Astrocyte of the cerebellum (primary cell): ENCODE results near the gene PXMP2.

Source experiments
- DNase-seq: peaks from one replicate; pipeline ENCODE4 v3.0.0-alpha.2; 2011; ENCODE audit warnings: low read depth
- H3K4me3 ChIP-seq: 2 replicates; pipeline ENCODE4 v1.5.1; 2011; ENCODE audit warnings: mild to moderate bottlenecking, low read depth, low read length, moderate library complexity
- in situ Hi-C: cut with HindIII; loops from 2 replicates; pipeline ENCODE4 v1.10.0; 2017; ENCODE audit warnings: low sequenced_read_pairs
- TF ChIP-seq, protein P1 (sequence below): IDR thresholded peaks from 2 replicates; pipeline ENCODE4 v1.5.1; 2012; ENCODE audit warnings: low read length, low read depth, moderate library complexity, mild to moderate bottlenecking; ENCODE audit errors: missing control alignments

Gene PXMP2

DNA sequence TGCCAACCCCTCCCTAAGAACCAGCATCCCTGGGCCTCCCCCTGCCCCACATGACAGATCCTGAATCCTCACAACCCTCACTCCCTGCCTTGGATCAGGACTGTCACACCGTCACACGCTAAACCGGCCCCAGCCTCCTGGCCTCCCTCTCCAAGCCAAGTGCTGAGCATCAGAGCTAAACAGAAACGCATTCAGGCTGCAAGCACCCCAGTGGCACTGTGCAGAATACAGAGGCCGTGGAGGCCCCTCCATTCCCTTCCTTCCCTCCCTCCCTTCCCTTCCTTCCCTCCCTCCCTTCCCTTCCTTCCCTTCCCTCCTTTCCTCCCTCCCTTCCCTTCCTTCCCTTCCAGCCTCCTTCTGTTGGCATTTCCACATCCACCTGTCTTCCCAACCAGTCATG lies 12.8 kb upstream of the PXMP2 start:
- H3K4me3 ChIP-seq: no peak overlapping the region
- in situ Hi-C loops: no loop called here
- no peak for DNase-seq
- TF ChIP-seq, protein P1, sequence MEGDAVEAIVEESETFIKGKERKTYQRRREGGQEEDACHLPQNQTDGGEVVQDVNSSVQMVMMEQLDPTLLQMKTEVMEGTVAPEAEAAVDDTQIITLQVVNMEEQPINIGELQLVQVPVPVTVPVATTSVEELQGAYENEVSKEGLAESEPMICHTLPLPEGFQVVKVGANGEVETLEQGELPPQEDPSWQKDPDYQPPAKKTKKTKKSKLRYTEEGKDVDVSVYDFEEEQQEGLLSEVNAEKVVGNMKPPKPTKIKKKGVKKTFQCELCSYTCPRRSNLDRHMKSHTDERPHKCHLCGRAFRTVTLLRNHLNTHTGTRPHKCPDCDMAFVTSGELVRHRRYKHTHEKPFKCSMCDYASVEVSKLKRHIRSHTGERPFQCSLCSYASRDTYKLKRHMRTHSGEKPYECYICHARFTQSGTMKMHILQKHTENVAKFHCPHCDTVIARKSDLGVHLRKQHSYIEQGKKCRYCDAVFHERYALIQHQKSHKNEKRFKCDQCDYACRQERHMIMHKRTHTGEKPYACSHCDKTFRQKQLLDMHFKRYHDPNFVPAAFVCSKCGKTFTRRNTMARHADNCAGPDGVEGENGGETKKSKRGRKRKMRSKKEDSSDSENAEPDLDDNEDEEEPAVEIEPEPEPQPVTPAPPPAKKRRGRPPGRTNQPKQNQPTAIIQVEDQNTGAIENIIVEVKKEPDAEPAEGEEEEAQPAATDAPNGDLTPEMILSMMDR: no peak

DNA sequence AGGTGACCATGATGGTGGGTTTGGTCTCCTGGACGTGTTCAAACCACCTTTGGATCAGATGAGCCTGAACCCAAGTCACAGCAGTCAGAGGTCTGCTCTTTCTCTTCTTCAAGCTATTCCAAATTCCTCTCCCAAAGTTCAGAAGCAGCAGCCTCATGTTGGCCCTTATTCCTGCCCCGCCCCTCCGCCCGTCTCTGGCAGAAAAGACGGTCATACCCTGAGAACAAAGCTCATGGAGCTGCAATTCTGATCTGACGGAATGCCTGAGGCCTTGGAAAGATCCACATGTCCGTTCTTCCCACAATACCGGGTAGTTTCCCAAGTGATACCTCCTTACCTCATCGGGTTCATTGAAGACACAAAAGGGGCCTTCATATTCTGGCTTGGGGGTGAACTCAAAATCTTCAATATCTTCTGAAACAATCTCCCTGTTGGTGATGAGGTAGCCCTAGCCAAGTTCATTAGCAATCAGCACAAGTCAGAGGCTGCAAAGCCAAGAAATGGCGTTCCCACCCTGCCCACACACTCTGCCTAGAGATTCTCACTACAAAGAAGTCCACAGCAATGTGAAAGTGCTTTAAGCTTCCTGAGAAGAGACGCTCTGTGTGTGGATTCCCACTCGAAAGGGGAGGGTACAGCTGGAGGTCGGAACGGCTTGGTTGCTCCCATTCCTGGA lies 11.5 kb upstream of the PXMP2 start:
- no peak for DNase-seq
- TF ChIP-seq, protein P1: no peak
- H3K4me3 ChIP-seq: no peak overlapping the region
- in situ Hi-C loops: no loop called here

DNA sequence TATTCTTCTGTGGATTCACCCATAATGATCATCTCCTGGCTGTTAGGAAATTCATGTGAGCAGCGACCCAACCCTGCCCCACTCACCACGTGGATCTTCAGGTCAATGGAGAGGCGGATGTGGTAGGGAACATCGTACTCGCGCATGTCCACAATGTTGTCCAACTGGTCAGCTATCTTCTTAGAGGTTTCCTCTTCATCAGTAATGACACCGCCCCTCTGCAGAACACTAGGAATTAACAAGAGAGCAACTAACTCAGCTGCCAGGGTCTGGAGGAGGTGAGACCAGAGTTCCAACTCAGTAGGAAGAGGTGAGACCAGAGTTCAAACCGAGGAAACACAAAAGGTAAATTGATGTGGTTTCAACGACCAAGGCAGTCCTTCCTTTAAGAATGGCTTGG lies 9.9 kb upstream of the PXMP2 start:
- DNase-seq: no peak
- in situ Hi-C loops: no loop called here
- no peak overlapping the region for H3K4me3 ChIP-seq
- TF ChIP-seq, protein P1: no peak

DNA sequence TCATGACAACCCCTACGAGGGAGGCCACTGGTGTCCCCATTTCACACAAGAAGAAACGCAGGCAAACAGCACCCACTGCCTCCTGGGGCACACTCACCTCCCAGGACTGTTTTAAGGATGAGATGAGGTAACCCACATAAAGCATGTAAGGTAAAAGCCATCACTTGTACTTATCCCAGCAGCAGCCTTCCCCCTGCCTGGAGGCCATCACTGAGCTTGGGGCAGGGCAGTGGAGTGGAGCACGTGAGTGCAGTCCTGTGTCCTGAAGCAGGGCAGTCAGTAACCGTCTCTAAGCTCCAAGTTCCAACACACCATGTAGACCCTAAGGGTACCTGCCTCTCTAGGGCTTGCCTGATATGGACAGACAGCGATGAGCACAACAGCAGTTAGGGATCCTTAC lies 2.0 kb upstream of the PXMP2 start:
- in situ Hi-C loops: loop anchor here (5.0 kb wide), 1 partner anchor 68 kb away; the partner anchor contains the start of gene P2RX2
- no peak overlapping the region for H3K4me3 ChIP-seq
- DNase-seq: no peak
- TF ChIP-seq, protein P1: no peak

DNA sequence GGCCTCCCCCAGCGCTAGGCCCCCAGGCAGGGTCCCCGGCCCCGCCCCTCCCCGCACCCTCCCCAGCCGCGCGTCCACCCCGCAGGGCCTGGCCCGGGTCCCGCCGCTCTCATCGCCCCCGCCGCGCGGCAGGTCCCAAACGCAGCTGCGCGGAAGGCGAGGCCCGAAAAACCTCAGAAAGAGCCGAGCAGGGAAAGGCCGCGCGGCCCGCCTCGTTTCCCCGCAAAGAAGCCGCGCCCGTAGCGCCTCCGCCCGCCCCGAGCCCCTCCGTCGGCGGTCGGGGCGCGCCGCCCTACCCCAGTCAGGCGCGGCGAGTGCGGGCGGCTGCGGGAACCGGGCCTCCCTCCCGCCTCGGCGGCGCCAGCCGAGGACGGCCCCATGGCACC lies 569 bp upstream of the PXMP2 start:
- no peak for DNase-seq
- TF ChIP-seq, protein P1: no peak
- peak overlapping the region; percentile 63 for H3K4me3 ChIP-seq
- in situ Hi-C loops: loop anchor here (5.0 kb wide), 1 partner anchor 70 kb away; the partner anchor contains the start of gene P2RX2

DNA sequence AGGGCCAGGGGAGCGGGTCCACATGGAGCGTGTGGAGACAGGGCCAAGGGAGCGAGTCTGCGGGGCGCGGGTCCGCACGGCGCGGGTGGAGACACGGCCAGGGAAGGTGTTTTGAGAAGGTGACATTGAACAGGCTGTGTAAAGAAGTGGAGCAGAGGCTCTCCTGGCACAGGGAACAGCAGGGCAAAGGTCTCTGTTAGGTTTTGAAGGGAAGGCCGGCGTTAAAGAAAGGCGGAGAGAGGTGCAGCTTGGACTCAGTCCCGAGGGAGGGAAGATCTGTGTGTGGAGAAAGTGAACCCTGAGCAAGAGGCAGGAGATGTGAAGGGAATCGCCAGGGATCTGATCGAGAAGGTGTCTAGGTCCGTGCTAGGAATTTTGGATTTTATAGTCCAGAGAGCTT lies 1.8 kb downstream of the PXMP2 start:
- H3K4me3 ChIP-seq: no peak overlapping the region
- in situ Hi-C loops: loop anchor here (5.0 kb wide), 1 partner anchor 72 kb away; the partner anchor contains the start of gene P2RX2
- TF ChIP-seq, protein P1: no peak
- no peak for DNase-seq
